ENCODE measurements around the gene ITGB6. TPM values are rescaled to one million over a fixed set of nuclear protein-coding genes. Genes with fewer than 3 reads are reported as not detected.

ITGB6 gene
- total and polyA plus RNA-seq, 2 of the 8 experiments (the other 6 are each of a cell fraction or from before 2014, with no cell fraction given) = not detected

DNA sequence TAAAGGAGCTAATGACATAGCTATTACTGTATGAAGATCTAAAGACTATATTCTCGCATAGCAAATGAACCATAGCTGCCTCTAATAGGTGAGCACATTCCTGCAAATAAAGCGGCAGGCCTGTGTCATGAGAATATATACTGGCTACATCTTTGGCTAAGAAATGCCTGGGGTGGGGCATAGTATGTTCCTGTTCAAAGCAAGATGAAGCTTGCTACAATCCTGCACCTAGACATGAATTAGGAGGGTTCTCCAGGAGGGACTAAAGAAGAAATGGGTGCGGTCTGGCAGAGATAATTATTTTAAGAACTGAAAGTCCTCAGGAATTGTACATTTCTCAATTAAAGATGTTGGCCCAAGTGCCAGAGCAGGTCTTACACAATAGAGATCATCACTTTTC lies 90.8 kb downstream of the ITGB6 start:
- H3K56ac ChIP-seq (replicated peaks; ENCODE audit: insufficient read length, low read depth, low read length) = no peak overlapping the region
- H4K91ac ChIP-seq (replicated peaks; ENCODE audit: insufficient read length, low read length) = no peak overlapping the region
- FAIRE-seq (no peak), DNase-seq (ENCODE audit: low read depth in 1 of 2, low spot score in 2 of 2) (no peak)
- ChIA-PET POLR2A (ENCODE audit: partially characterized antibody) (no interaction called here), CTCF (ENCODE audit: partially characterized antibody) (interaction anchor here (0.7 to 5.1 kb wide), 41 partner anchors 8 to 955 kb away, joined by 3 to 43 read pairs (median 5); no protein-coding TSS in a partner anchor)
- no peak overlapping the region for H2BK20ac ChIP-seq (ENCODE audit: low read length)
- H3K18ac ChIP-seq (ENCODE audit: extremely low read depth, low read length) = no peak overlapping the region
- H3K9me3 ChIP-seq (ENCODE audit: insufficient read depth in 2 of 2, low read depth in 1 of 2, low read length in 1 of 2) = no peaks in the 10 kb centered on the region
- no peak overlapping the region for H2AFZ ChIP-seq (ENCODE audit: low read length)
- no peak overlapping the region for H3K23ac ChIP-seq (ENCODE audit: insufficient read length)
- H3K4ac ChIP-seq (replicated peaks; ENCODE audit: insufficient read length, low read depth, low read length) = no peak overlapping the region
- no peaks in the 10 kb centered on the region for H3K79me1 ChIP-seq (ENCODE audit: low read depth, low read length)
- H4K5ac ChIP-seq (ENCODE audit: insufficient read length, low read depth, low read length) = no peak overlapping the region
- no peak overlapping the region for H3K27ac ChIP-seq (ENCODE audit: low read depth, low read length)
- no peaks in the 10 kb centered on the region for H3K36me3 ChIP-seq (ENCODE audit: control insufficient read depth in 2 of 4, insufficient read depth in 4 of 4, low read length in 3 of 4)
- no peak for TF ChIP-seq CBX5 (IDR thresholded peaks at IDR 0.05; ENCODE audit: low read depth, low read length)
- no peak overlapping the region for H2BK15ac ChIP-seq (ENCODE audit: low read length)
- no peak overlapping the region for H3K4me3 ChIP-seq (ENCODE audit: extremely low read depth in 1 of 4, insufficient read depth in 2 of 4, low read depth in 3 of 4, low read length in 4 of 4)
- H2BK12ac ChIP-seq (ENCODE audit: low read depth, low read length) = no peak overlapping the region
- H3K9ac ChIP-seq (replicated peaks in 1 of 4; ENCODE audit: extremely low read depth in 1 of 4, low read depth in 3 of 4, low read length in 3 of 4) = no peak overlapping the region
- no peak overlapping the region for H4K8ac ChIP-seq (ENCODE audit: extremely low read depth, insufficient read depth, low read length)
- H3K4me2 ChIP-seq (ENCODE audit: insufficient read depth in 1 of 2, low read depth in 2 of 2, low read length in 2 of 2) = no peak overlapping the region
- H3K23me2 ChIP-seq (ENCODE audit: low read depth, low read length) = no peaks in the 10 kb centered on the region
- no peak overlapping the region for H2AK5ac ChIP-seq (ENCODE audit: low read depth, low read length)
- 86% methylated on average over 3 of the region's 3 CpGs; no CpG with 5 or more reads in 1 of the 2 experiments for WGBS, 2 experiments (ENCODE audit: extremely low coverage in 1 of 2, insufficient coverage in 1 of 2, insufficient read length in 1 of 2, insufficient replicate concordance in 2 of 2, low coverage in 1 of 2, low lambda C conversion rate in 2 of 2, missing lambda C conversion rate in 1 of 2)
- no peak overlapping the region for H2BK5ac ChIP-seq (ENCODE audit: low read depth, low read length)
- H3K14ac ChIP-seq (ENCODE audit: insufficient read length) = no peak overlapping the region
- no peak overlapping the region for H2BK120ac ChIP-seq (replicated peaks; ENCODE audit: low read depth, low read length)
- no peaks in the 10 kb centered on the region for H3K27me3 ChIP-seq (replicated peaks in 1 of 4; ENCODE audit: control insufficient read depth in 3 of 4, extremely low read depth in 1 of 4, insufficient read depth in 3 of 4, low read length in 3 of 4)
- peaks cover 0 to 2% (median 0%) of the 10 kb centered on the region in 4 experiments; a peak in 1 of 7 replicates for H3K4me1 ChIP-seq (replicated peaks in 1 of 4; ENCODE audit: control insufficient read depth in 3 of 4, insufficient read depth in 4 of 4, low read length in 3 of 4)
- no peaks in the 10 kb centered on the region for H4K20me1 ChIP-seq (replicated peaks in 1 of 2; ENCODE audit: control insufficient read depth in 1 of 2, insufficient read depth in 2 of 2, low read length in 2 of 2)
- H3K79me2 ChIP-seq (ENCODE audit: control insufficient read depth in 1 of 2, insufficient read depth in 2 of 2, low read length in 2 of 2) = no peaks in the 10 kb centered on the region

Data from H1 (cell line).